GM21528 (cell line): ENCODE data around the gene WDR4.
"Not testable (repeated sequence)": the region's sequence is repeated elsewhere in the genome, so short reads cannot be mapped to it uniquely, and the experiment has no call there.

Experiments
- ATAC-seq: cut with Tn5 transposase; IDR thresholded peaks from one replicate; pipeline ENCODE4 v1.9.1; 2021; ENCODE audit warnings: mild to moderate bottlenecking, moderate library complexity; ENCODE audit not compliant: unreplicated experiment, low FRiP score

WDR4 gene

GRCh38 chr21:42878993-42879787 is at the start of gene WDR4:
Gene WDR4 (minus strand): TSS chr21:42879539. CDS start chr21:42879495, 44 bp downstream.
- ATAC-seq, result peak; percentile 87

- ATAC-seq, result not testable (repeated sequence)
Observed at GRCh38 chr21:42927474-42928200, 48.3 kb upstream of the WDR4 start.

DNA sequence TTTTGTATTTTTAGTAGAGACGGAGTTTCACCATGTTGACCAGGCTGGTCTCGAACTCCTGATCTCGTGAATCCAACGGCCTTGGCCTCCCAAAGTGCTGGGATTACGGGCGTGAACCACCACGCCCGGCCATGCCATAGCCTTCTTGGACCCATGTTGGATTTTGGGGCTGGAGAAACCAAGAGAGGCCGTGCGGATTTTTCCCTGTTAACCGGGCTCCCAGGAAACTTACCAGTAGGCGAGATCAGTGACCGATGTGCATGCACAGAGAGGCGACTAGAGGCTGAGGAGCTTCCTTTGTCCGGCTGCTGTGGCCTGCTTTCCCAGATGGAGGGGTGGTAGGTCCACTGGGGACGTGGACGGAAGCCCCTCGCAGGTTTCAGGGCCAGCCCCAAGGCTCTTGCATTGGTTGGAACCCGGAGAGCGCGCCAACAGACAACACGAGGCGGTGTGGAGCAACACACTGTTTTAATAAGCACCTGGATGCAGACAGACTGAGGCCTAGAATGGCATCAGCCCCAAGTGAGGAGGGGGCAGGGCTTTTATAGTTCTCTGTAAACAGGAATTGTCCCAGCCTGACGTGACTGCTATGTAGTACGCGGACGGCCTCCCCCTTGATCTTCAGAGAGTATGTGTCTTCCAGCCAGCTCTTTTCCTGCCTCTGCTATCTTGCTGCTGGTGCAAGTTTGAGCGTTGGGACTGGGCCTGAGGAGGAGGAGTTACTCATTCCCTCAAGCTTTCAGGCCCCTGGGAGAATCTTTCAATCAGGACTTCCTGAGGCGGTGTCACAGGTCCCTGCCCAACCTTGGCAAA is 46.0 kb upstream of the WDR4 start, which contains the start of gene ERVH48-1:
Gene ERVH48-1, minus strand, starts transcription at position 517 of the 813 bp plus-strand sequence. CDS start 6,624 bp downstream, outside the sequence.
- no peak for ATAC-seq

DNA sequence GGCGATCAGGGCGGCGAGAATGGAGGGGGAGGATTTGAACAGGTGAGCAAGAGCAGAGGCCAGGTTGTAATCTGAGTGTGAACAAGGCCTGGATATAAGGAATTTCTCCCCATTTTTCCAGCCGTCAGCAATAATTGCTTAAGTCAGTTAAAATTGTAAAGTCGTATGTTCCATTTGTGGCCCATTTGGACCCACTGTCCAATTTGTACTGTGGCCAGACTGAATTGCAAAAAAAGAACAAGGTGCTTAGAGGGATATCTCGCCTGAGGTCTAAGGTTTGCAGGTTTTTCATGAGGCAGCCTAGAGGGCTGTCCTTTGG is 45.1 kb upstream of the WDR4 start:
- ATAC-seq, result no peak

DNA sequence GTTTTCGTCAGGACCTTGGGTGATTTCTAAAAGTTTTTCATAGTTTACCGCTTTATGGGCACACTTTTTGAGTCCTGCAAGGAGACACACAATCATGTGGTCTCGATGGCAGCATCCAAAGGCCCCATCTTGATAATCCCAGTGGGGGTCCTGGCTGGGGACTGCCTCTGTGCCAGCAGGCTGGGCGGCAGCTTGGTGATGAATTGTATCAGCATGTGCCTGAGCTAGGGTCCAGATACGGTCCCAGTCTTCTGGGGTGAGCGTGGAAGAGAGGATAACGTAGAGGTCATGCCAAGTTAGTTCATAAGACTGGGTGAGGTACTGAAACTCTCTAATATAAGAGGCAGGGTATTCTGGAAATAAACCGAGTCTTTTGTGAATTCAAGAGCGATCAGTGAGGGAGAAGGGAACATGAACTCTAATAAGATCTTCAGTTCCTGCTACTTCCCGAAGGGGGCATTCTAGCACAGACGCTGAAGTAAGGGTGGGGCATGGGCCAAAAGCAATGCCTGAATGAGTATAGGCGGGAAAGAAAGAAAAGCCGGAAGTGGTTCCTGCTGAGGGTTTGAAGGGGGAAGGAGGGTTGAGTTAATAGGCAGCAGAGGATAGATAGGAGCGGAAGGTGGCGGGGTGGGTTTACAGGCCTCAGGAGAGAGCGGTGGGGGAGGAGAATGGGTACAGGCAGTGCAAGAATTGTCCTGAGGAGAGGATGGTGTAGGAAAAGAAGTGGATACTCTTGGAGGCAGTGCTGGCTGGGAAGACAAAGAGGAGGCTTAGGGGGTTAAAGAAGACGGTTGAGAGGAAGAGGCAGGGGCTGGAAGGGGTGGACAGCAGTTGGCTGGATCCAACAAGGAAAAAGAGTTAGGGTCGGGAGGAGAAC is 44.5 kb upstream of the WDR4 start:
- no peak for ATAC-seq

GRCh38 chr21:42922918-42923317 is 43.6 kb upstream of the WDR4 start:
- ATAC-seq, result no peak

- ATAC-seq, result no peak
Observed at GRCh38 chr21:42921927-42922326, 42.6 kb upstream of the WDR4 start.

DNA sequence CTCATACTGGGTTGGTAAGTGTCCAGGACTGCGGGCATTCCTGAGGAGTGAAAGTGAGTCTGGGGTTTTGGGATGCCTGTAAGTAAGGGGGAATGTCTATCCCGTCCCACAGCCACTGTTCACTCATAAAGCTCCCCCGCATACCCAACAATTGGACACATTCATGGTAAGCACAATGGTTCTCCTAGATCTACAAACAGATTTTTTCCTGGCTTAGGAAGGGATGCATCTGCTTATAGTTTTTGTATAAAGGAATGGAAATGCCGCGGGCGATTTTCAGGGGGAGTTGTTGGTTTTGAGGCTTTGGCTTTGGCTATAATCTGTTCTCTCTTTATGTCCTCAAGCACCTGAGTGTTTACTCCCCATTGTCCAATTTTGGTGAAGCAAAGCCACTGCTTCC is 39.0 kb upstream of the WDR4 start:
- ATAC-seq, result no peak

DNA sequence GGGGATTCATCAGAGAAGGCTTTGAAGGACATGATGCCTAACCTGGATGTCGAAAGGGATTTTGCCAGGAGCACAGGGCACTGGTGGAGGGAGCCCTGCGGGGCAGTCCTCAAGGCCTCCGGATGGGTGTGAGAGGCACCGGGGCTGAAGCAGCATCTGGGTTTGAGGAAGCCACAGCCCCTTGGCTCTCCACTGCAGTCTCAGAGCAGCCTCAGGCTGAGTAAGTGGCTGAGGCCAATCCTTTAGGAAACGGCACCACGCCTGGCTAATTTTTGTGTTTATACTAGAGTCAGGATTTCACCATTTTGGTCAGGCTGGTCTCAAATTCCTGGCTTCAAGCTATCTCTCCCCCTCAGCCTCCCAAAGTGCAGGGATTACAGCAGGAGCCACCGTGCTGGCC is 34.1 kb upstream of the WDR4 start:
- no peak for ATAC-seq

- not testable (repeated sequence) for ATAC-seq
Observed at GRCh38 chr21:42911920-42912319, 32.6 kb upstream of the WDR4 start.

- ATAC-seq, result not testable (repeated sequence)
Observed at GRCh38 chr21:42908484-42908883, 29.1 kb upstream of the WDR4 start.

DNA sequence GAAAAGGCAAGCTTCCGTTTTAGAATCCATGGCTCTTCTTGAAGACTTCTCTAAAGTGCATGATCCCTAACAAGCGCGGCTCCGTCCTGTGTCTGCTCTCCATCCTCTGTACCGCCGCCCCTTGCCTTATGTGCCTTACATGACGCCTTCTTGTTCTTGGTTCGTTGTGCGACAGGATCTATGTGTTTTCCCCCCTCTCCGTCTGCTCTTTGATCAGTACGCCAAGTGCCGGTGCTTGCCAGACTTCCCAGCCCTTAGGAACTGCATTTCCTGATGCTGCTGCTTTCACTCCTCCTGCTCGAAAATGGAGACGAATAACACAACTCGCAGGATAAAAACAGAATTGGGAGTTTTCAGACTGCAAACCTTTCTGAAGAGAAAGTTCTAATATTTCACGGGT is 26.9 kb upstream of the WDR4 start:
- no peak for ATAC-seq

DNA sequence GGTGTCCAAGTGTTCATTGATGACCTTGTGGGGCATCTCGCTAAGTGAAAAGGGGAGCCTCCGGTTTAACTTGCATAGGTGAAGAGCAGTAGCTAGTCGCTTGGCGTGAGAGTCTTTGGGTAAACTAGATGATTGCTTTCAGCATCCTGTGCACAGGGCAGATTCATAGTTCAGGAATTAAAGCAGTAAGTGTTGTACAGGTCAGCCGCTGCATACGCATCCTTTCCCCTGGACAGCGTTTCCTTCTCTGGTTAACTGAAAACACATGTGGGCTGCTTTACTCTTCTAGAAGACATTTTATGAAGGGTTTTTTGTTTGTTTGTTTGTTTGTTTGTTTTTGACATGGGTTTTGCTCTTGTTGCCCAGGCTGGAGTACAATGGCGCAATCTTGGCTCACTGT is 25.9 kb upstream of the WDR4 start:
- no peak for ATAC-seq

GRCh38 chr21:42903817-42904216 is 24.5 kb upstream of the WDR4 start:
- ATAC-seq, result no peak

- no peak for ATAC-seq
Observed at GRCh38 chr21:42900446-42900845, 21.1 kb upstream of the WDR4 start.

GRCh38 chr21:42892931-42893755 is 13.8 kb upstream of the WDR4 start, which contains the start of gene NDUFV3:
Gene NDUFV3 (plus strand): TSS chr21:42893309. CDS start chr21:42893334, 25 bp downstream.
- peak; percentile 85 for ATAC-seq

- ATAC-seq, result no peak
Observed at GRCh38 chr21:42892582-42892930, 13.2 kb upstream of the WDR4 start.

DNA sequence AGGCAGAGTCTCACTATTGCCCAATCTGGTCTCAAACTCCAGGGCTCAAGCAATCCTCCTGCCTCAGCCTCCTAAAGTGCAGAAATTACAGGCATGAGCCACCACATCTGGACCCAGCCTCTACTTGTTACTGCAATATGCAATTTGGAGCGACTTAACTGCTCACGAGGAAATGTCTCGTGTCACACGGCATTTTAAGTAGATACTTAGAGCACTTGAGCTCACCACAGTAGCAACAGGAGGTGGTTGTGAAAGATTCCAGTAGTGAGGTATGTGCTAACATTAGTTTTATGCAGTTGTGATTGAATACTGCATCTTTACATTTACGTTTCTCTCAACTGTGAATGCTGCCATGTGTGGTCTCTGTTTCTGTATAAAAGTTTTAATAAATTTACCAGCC is 8.0 kb upstream of the WDR4 start:
- ATAC-seq, result no peak

DNA sequence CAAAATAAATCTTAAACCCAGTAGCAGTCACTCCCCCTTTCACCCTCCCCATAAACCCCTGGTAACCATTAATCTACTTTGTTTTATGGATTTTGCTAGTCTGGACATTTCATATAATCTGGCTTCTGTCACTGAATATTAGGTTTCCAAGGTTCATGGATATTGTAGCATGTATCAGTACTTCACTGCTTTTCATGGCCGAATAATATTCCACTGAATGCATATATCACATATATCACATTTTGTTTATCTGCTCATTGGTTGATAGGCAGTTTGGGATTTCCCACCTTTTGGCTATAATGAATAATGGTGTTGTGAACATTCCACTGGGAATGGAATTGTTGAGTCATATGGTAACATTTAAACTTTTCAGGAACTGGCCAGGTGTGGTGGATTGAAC is 4.6 kb upstream of the WDR4 start:
- no peak for ATAC-seq
